Erythroblast (primary cell): Measurements from ENCODE around the gene CACNA1F.
A peak's percentile ranks its signal among the peaks of the same experiment; 100 is the strongest.

Experiments used
- DNase-seq, 2 experiments: peaks; one replicate each; lab custom pipeline; 2025; lab: John Stamatoyannopoulos, UW
- GATA1 ChIP-seq: IDR thresholded peaks from 2 replicates; pipeline ENCODE4 v1.6.1; 2011; ENCODE audit warnings: low read depth, mild to moderate bottlenecking, control low read depth, low read length, moderate library complexity
- POLR2A ChIP-seq: IDR thresholded peaks from 2 replicates; pipeline ENCODE4 v1.6.1; 2011; ENCODE audit warnings: mild to moderate bottlenecking, low read length

Gene CACNA1F

GRCh38 chrX:49162620-49163019 lies 70.5 kb downstream of the CACNA1F start, which contains the start of gene MAGIX:
MAGIX (plus strand) TSS chrX:49162758; CDS start chrX:49162890, 132 bp downstream.
- TF ChIP-seq POLR2A = no peak
- TF ChIP-seq GATA1 = no peak
- no peak for DNase-seq

DNA sequence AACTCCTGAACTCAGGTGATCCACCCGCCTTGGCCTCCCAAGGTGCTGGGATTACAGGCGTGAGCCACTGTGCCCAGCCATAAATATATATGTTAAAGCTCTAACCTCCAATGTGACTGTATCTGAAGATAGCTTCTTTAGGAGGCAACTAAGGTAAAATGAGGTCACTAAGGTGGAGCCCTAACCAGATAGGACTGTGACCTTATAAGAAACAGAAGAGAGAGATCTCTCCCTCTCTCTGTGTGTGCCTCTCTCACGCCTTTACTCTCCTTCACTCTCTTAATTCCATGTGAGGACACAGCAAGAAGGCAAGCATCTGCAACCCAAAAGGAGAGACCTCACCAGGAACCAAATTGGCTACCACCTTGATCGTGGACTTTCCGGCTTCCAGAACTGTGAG lies 71.5 kb downstream of the CACNA1F start:
- DNase-seq = peak; percentile 51 to 54
- TF ChIP-seq POLR2A = no peak
- TF ChIP-seq GATA1 = no peak

- no peak for TF ChIP-seq POLR2A
- no peak for TF ChIP-seq GATA1
- DNase-seq = no peak
These were observed 72.2 kb downstream of the CACNA1F start for GRCh38 chrX:49160908-49161307.

DNA sequence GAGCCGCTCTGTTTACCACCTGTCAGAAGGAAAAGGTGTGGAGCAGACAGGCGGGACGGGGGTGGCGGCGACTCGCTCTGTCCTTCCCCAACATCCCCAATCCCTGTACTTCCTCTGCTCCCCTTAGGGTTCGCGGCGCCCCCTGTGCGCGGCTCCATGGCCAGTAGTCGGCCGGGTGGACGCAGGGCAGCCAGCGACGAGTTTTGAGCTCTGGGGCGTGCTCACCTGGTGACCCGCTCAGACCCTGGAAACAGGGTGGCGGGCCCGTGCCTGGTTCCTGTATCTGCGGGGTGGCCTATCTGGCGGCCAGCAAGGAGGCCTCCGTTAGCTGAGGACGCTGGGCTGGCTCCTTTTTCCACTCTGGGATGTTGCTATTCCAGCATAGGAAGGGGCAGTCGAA lies 75.9 kb downstream of the CACNA1F start:
- TF ChIP-seq POLR2A (no peak), GATA1 (no peak)
- DNase-seq = no peak

DNA sequence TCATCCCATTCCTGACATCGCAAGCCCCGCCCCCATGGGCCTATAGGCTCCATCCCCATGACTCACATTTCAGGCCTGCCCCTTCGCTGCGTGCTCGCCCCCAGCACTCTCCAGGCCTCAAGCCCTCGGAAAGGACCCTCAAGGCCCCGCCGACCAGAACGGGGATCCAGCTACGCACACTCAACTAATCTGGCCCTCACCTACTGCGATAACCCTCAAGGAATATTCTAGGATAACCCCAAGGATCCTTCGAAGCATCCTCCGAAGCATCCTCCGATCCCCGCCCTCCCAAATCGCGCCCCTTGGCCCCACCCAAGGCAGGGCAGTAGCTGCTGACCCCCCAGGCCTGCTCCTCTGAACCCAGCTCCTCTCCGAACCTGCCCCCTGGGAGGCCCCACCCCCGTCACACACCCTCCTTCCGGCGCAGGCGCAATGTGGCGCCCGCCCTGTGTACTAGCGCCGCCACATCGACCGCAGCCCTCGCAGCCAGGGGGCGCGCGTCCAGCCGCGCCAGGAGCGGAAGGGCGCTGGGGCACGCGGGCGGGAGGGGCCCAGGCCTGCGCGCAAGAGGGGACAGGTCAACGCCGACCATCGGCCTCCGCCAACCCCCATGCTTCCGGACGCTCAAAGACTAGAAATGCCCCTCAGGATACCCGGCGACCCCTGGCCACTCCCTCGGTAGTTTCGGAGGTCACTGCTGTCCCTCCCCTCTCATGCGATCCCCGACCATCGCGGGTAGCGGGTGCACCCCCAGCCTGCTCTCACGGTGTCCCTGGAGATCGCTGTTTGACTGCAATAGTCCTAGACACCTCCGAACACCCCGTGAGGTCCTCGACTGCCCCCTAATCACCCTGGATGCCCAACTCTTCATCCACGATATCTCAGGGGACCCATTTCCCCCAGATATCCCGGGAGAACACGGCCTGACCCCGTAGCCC lies 77.0 kb downstream of the CACNA1F start:
- TF ChIP-seq POLR2A (no peak), GATA1 (no peak)
- peak; percentile 92 to 94 for DNase-seq

GRCh38 chrX:49155243-49155899 lies 77.8 kb downstream of the CACNA1F start:
- DNase-seq = peak; percentile 74 to 87
- TF ChIP-seq POLR2A (peak; percentile 59), GATA1 (no peak)
